ENCODE measurements around the gene PDE4DIP. TPM values are rescaled to one million over a fixed set of nuclear protein-coding genes. Genes with fewer than 3 reads are reported as not detected.
"Not testable (repeated sequence)": the region's sequence is repeated elsewhere in the genome, so short reads cannot be mapped to it uniquely, and the experiment has no call there.

Gene PDE4DIP
- total and polyA plus RNA-seq, 7 donors, result 368 to 3,658 (median 2,569) TPM

GRCh38 chr1:149015522-149015921, 171.3 kb downstream of the PDE4DIP start:
- H3K27me3 ChIP-seq (ENCODE audit: insufficient read depth in 3 of 3, low read length in 2 of 3); intact Hi-C loops (cut with DNase I); H3K9me3 ChIP-seq; H3K27ac ChIP-seq; H3K4me1 ChIP-seq; H3K4me3 ChIP-seq; DNase-seq: not testable (repeated sequence)
- ATAC-seq, result peak in 3 of 4 donors; percentile 53 to 73 (median 70)
- peaks cover 0 to 28% of the 10 kb centered on the region in 2 donors for H3K36me3 ChIP-seq (ENCODE audit: insufficient read depth in 1 of 2, low read depth in 1 of 2)
- WGBS, 3 donors, result 76 to 78% (median 78%) methylated on average over 3 of the region's 3 CpGs

GRCh38 chr1:149016626-149017025, 172.4 kb downstream of the PDE4DIP start:
- H3K4me3 ChIP-seq; DNase-seq; H3K9me3 ChIP-seq; H3K4me1 ChIP-seq; H3K27ac ChIP-seq; H3K27me3 ChIP-seq (ENCODE audit: insufficient read depth in 3 of 3, low read length in 2 of 3); intact Hi-C loops (cut with DNase I): not testable (repeated sequence)
- peaks cover 0 to 34% of the 10 kb centered on the region in 2 donors for H3K36me3 ChIP-seq (ENCODE audit: insufficient read depth in 1 of 2, low read depth in 1 of 2)
- 91 to 95% (median 95%) methylated on average over 2 of the region's 2 CpGs for WGBS, 3 donors
- ATAC-seq, result peak in 3 of 4 donors; percentile 6 to 17 (median 7)

GRCh38 chr1:149018577-149018976, 174.3 kb downstream of the PDE4DIP start:
- H3K4me3 ChIP-seq; H3K4me1 ChIP-seq; DNase-seq; H3K27me3 ChIP-seq (ENCODE audit: insufficient read depth in 3 of 3, low read length in 2 of 3); ATAC-seq; H3K27ac ChIP-seq; H3K9me3 ChIP-seq; intact Hi-C loops (cut with DNase I): not testable (repeated sequence)
- H3K36me3 ChIP-seq (ENCODE audit: insufficient read depth in 1 of 2, low read depth in 1 of 2), result peaks cover 0 to 40% of the 10 kb centered on the region in 2 donors
- WGBS, 3 donors, result 84 to 85% (median 84%) methylated on average over 2 of the region's 3 CpGs

GRCh38 chr1:149024327-149024726, 180.1 kb downstream of the PDE4DIP start:
- H3K9me3 ChIP-seq; ATAC-seq; intact Hi-C loops (cut with DNase I); H3K4me1 ChIP-seq; H3K4me3 ChIP-seq; H3K27me3 ChIP-seq (ENCODE audit: insufficient read depth in 3 of 3, low read length in 2 of 3); H3K27ac ChIP-seq; DNase-seq: not testable (repeated sequence)
- no CpG with 5 or more reads among the region's 3 CpGs for WGBS, 3 donors
- H3K36me3 ChIP-seq (ENCODE audit: insufficient read depth in 1 of 2, low read depth in 1 of 2), result peaks cover 0 to 50% of the 10 kb centered on the region in 2 donors

GRCh38 chr1:149033916-149034315, 189.7 kb downstream of the PDE4DIP start:
- WGBS, 3 donors, result 60 to 63% methylated on average over 1 to 2 of the region's 3 CpGs; no CpG with 5 or more reads in 1 of the 3 donors
- H3K27me3 ChIP-seq (ENCODE audit: insufficient read depth in 3 of 3, low read length in 2 of 3), result not testable (repeated sequence)

GRCh38 chr1:149043056-149043455, 198.8 kb downstream of the PDE4DIP start:
- not testable (repeated sequence) for H3K36me3 ChIP-seq (ENCODE audit: insufficient read depth in 1 of 2, low read depth in 1 of 2)

More at GRCh38 chr1:149033916-149034315, 189.7 kb downstream of the PDE4DIP start:
- intact Hi-C loops (cut with DNase I); H3K9me3 ChIP-seq; H3K27ac ChIP-seq; H3K4me3 ChIP-seq; H3K4me1 ChIP-seq; DNase-seq: not testable (repeated sequence)
- peak in 3 of 4 donors; percentile 53 to 58 (median 56) for ATAC-seq
- H3K36me3 ChIP-seq (ENCODE audit: insufficient read depth in 1 of 2, low read depth in 1 of 2), result peaks cover 0 to 35% of the 10 kb centered on the region in 2 donors

GRCh38 chr1:149064611-149065010, 220.4 kb downstream of the PDE4DIP start:
- WGBS, 3 donors, result 84 to 90% (median 85%) methylated on average over 3 of the region's 3 CpGs
- H3K4me3 ChIP-seq; H3K4me1 ChIP-seq; intact Hi-C loops (cut with DNase I); H3K27ac ChIP-seq; H3K9me3 ChIP-seq; ATAC-seq; H3K27me3 ChIP-seq (ENCODE audit: insufficient read depth in 3 of 3, low read length in 2 of 3); DNase-seq: not testable (repeated sequence)
- H3K36me3 ChIP-seq (ENCODE audit: insufficient read depth in 1 of 2, low read depth in 1 of 2), result peaks cover 0 to 19% of the 10 kb centered on the region in 2 donors

More at GRCh38 chr1:149043056-149043455, 198.8 kb downstream of the PDE4DIP start:
- H3K27me3 ChIP-seq (ENCODE audit: insufficient read depth in 3 of 3, low read length in 2 of 3); ATAC-seq; intact Hi-C loops (cut with DNase I); H3K4me3 ChIP-seq; DNase-seq; H3K27ac ChIP-seq; H3K9me3 ChIP-seq: not testable (repeated sequence)
- peaks cover 11% of the 10 kb centered on the region for H3K4me1 ChIP-seq
- 57 to 64% (median 64%) methylated on average over 2 to 3 of the region's 4 CpGs for WGBS, 3 donors

- not testable (repeated sequence) for DNase-seq
Measured at GRCh38 chr1:149075505-149076127, 231.4 kb downstream of the PDE4DIP start.

More at GRCh38 chr1:149075505-149076127, 231.4 kb downstream of the PDE4DIP start:
- peaks cover 0 to 22% of the 10 kb centered on the region in 2 donors for H3K36me3 ChIP-seq (ENCODE audit: insufficient read depth in 1 of 2, low read depth in 1 of 2)
- H3K4me1 ChIP-seq; ATAC-seq; H3K4me3 ChIP-seq; H3K27me3 ChIP-seq (ENCODE audit: insufficient read depth in 3 of 3, low read length in 2 of 3); H3K27ac ChIP-seq; intact Hi-C loops (cut with DNase I); H3K9me3 ChIP-seq: not testable (repeated sequence)
- 62 to 73% (median 63%) methylated on average over 4 of the region's 9 CpGs for WGBS, 3 donors

Other genes starting within 250 kb of the PDE4DIP start
- gene NBPF14, start 248.4 kb upstream of the PDE4DIP start, total RNA-seq, result 10 to 100 TPM in 2 of 4 donors, 1 to 10 TPM in 2; 6.4 to 26.7 (median 10.5) TPM
- 10 to 100 TPM in 1 of 3 donors, 1 to 10 TPM in 2; 4.9 to 25.1 (median 5.9) TPM for gene NBPF14, start 248.4 kb upstream of the PDE4DIP start, polyA plus RNA-seq
- gene NUDT4B, start 95.7 kb upstream of the PDE4DIP start, total RNA-seq, result 1 to 10 TPM in 1 of 4 donors, under 1 TPM in 2, not detected in 1; 0.45 to 1.5 (median 0.84) TPM
- 10 to 100 TPM; 10.2 to 29.8 (median 12.5) TPM for gene NUDT4B, start 95.7 kb upstream of the PDE4DIP start, polyA plus RNA-seq